MV-4-11 (cell line): ENCODE results near the gene KLF8.

Experiments used
- DNase-seq: peaks from one replicate; lab custom pipeline; 2025; lab: John Stamatoyannopoulos, UW

KLF8 gene

GRCh38 chrX:56310581-56310980 is 78.4 kb downstream of the KLF8 start:
- DNase-seq: no peak

GRCh38 chrX:56313308-56313707 is 81.2 kb downstream of the KLF8 start:
- DNase-seq: no peak

GRCh38 chrX:56314334-56314733 is 82.2 kb downstream of the KLF8 start:
- no peak for DNase-seq

- no peak for DNase-seq
These were observed 85.9 kb downstream of the KLF8 start for GRCh38 chrX:56318076-56318475.

GRCh38 chrX:56319165-56319564 is 87.0 kb downstream of the KLF8 start:
- DNase-seq: no peak
